ENCODE measurements around the gene SLC15A3. TPM values are rescaled to one million over a fixed set of nuclear protein-coding genes. Genes with fewer than 3 reads are reported as not detected.

SLC15A3 gene
- total RNA-seq, 1 donor from 2014 or later, result 11.6 TPM

DNA sequence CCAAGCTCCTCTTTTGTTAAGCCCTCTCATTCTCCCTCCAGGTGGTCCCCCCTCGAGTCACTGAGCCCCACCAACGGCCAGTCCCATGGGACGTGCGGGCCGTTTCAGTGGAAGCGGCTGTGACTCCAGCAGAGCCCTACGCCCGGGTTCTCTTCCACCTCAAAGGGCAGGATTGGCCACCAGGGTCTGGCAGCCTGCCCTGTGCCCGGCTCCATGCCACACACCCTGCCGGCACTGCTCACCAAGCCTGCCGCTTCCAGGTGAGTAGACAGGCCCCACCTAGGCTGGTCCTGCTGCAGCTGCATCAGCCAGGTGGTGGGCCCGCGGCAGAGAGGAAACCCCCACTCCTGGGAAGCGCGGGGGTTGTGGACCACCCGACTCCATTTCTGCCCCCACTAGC, 24.4 kb downstream of the SLC15A3 start:
- H3K27ac Mint-ChIP-seq (ENCODE audit: unreplicated experiment), result no peak overlapping the region
- TF ChIP-seq, protein P1, sequence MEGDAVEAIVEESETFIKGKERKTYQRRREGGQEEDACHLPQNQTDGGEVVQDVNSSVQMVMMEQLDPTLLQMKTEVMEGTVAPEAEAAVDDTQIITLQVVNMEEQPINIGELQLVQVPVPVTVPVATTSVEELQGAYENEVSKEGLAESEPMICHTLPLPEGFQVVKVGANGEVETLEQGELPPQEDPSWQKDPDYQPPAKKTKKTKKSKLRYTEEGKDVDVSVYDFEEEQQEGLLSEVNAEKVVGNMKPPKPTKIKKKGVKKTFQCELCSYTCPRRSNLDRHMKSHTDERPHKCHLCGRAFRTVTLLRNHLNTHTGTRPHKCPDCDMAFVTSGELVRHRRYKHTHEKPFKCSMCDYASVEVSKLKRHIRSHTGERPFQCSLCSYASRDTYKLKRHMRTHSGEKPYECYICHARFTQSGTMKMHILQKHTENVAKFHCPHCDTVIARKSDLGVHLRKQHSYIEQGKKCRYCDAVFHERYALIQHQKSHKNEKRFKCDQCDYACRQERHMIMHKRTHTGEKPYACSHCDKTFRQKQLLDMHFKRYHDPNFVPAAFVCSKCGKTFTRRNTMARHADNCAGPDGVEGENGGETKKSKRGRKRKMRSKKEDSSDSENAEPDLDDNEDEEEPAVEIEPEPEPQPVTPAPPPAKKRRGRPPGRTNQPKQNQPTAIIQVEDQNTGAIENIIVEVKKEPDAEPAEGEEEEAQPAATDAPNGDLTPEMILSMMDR (IDR thresholded peaks at IDR 0.05), result no peak
- no peaks in the 10 kb centered on the region for H3K9me3 Mint-ChIP-seq (ENCODE audit: unreplicated experiment)
- no peak overlapping the region for H3K4me3 Mint-ChIP-seq (ENCODE audit: unreplicated experiment)
- peaks cover 17% of the 10 kb centered on the region for H3K4me1 Mint-ChIP-seq (ENCODE audit: unreplicated experiment)
- H3K36me3 Mint-ChIP-seq (ENCODE audit: unreplicated experiment), result peaks cover 13% of the 10 kb centered on the region
- DNase-seq (ENCODE audit: extremely low spot score, unreplicated experiment), result no peak
- H3K27me3 Mint-ChIP-seq (ENCODE audit: unreplicated experiment), result no peaks in the 10 kb centered on the region

DNA sequence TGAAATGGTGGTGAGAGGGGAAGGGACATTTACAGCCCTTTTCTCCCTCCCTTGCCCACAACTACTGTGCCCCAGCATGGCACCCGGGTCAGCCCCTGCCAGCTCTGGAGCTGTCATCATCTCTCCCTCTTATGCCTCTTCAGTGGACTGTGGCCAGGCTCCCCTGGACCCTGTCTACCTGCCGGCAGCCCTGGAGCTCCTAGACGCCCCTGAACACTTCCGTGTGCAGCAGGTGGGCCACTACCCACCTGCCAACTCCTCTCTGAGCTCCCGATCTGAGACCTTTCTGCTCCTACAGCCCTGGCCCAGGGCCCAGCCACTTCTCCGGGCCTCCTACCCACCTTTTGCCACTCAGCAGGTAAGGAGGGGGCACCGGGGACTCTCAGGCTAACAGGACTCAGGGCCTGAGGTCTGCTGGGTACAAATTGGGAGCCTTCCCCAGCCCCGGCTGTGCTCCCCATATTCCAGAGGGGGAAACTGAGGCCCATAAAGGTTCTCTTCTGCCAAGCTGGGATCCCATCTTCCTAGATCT, 24.8 kb downstream of the SLC15A3 start:
- no peak overlapping the region for H3K4me3 Mint-ChIP-seq (ENCODE audit: unreplicated experiment)
- peaks cover 16% of the 10 kb centered on the region for H3K4me1 Mint-ChIP-seq (ENCODE audit: unreplicated experiment)
- H3K36me3 Mint-ChIP-seq (ENCODE audit: unreplicated experiment), result peaks cover 14% of the 10 kb centered on the region
- TF ChIP-seq, protein P1 (IDR thresholded peaks at IDR 0.05), result no peak
- DNase-seq (ENCODE audit: extremely low spot score, unreplicated experiment), result no peak
- H3K9me3 Mint-ChIP-seq (ENCODE audit: unreplicated experiment), result no peaks in the 10 kb centered on the region
- H3K27me3 Mint-ChIP-seq (ENCODE audit: unreplicated experiment), result no peaks in the 10 kb centered on the region
- no peak overlapping the region for H3K27ac Mint-ChIP-seq (ENCODE audit: unreplicated experiment)

DNA sequence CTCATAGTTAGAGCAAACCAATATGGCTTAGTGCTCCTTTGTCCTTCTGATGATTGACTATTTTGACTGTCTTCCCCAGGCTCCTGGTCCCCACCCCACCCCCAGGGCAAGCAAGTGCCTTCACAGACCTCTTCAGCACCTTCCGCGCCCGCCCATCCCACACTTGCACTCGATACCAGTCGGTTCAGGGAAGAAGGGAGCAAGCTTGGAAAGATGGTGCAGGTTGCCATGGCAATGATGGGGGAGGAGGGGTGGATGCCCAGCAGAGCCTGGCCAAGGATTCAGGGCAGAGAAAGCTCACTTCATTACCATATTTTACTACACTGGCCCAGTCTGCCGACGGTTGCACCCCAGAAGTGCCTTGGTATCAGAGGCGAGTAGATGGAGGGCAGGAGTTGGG, 25.5 kb downstream of the SLC15A3 start:
- Mint-ChIP-seq H3K9me3 (ENCODE audit: unreplicated experiment) (no peaks in the 10 kb centered on the region), H3K27me3 (ENCODE audit: unreplicated experiment) (no peaks in the 10 kb centered on the region), H3K36me3 (ENCODE audit: unreplicated experiment) (peaks cover 15% of the 10 kb centered on the region), H3K4me3 (ENCODE audit: unreplicated experiment) (no peak overlapping the region), H3K4me1 (ENCODE audit: unreplicated experiment) (peaks cover 16% of the 10 kb centered on the region), H3K27ac (ENCODE audit: unreplicated experiment) (no peak overlapping the region)
- TF ChIP-seq, protein P1 (IDR thresholded peaks at IDR 0.05), result no peak
- DNase-seq (ENCODE audit: extremely low spot score, unreplicated experiment), result no peak

DNA sequence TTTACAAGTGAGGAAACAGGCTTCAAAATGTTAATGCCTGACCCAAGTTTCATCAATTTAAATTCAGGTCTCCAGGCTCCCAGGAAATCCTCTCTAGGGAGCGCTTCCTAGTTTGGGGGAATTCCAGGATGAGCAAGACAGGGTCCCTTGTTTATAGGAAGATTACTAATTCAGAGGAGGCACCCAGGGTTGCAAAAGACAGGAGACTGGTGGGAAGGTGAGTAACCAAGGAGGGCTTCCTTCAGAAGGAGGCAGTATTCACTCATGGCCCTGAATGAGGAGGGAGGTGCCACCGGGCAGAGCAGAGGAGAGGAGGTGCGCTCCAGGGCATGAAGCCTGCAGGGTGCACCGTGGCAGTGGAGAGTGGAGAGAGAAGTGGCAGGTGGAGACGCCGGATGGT, 26.1 kb downstream of the SLC15A3 start:
- TF ChIP-seq, protein P1 (IDR thresholded peaks at IDR 0.05), result no peak
- no peak for DNase-seq (ENCODE audit: extremely low spot score, unreplicated experiment)
- H3K9me3 Mint-ChIP-seq (ENCODE audit: unreplicated experiment), result no peaks in the 10 kb centered on the region
- H3K4me1 Mint-ChIP-seq (ENCODE audit: unreplicated experiment), result peaks cover 16% of the 10 kb centered on the region
- peak overlapping the region; percentile 78 for H3K4me3 Mint-ChIP-seq (ENCODE audit: unreplicated experiment)
- H3K36me3 Mint-ChIP-seq (ENCODE audit: unreplicated experiment), result peaks cover 18% of the 10 kb centered on the region
- no peaks in the 10 kb centered on the region for H3K27me3 Mint-ChIP-seq (ENCODE audit: unreplicated experiment)
- no peak overlapping the region for H3K27ac Mint-ChIP-seq (ENCODE audit: unreplicated experiment)

DNA sequence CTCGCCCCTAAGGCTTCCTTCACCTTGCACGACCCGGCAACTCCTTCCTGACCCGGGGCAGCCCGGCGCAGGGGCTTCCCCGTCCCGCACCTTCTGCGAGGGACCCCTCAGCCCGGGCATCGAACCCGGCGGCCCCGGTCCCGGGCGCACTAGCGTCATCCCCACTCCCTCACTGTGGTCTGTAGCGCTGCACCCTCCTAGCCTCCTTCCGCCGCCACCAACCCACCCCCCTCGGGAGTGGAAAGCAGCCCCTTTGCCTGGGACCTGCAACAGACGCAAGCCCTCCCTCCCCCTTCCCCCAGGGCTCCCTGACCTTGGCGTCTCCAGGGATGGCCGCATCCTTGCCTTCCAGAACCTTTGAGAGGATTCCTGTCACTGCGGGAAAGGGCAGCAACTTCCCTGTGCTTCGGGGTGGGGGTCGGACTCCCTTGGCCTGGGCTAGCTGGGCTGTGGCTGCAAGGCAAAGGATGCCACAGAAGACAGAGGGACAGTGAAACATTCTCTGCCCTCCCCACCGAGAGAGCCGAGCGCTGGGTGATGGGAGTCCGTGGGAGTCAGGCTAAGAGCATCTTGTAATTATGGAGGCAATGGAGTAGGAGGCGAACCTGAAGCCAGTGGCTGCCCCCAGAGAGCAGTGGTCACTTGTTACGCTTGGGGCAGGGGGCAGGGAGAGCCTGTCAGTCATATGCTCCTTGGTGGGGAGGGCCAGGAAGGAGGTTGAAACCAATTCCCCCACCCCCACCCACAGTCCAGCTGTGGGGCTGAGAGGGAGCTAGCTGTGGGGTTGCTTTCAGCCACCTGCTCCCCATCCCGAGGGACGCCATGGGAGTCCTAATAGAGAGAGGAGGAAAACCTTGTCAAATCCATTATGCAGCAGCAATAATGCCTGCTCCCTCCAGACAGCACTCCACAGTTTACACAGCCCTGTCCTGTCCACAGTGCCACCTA, 26.8 kb downstream of the SLC15A3 start:
- TF ChIP-seq, protein P1 (IDR thresholded peaks at IDR 0.05), result no peak
- Mint-ChIP-seq H3K27ac (ENCODE audit: unreplicated experiment) (no peak overlapping the region), H3K9me3 (ENCODE audit: unreplicated experiment) (no peaks in the 10 kb centered on the region), H3K4me1 (ENCODE audit: unreplicated experiment) (peaks cover 16% of the 10 kb centered on the region), H3K4me3 (ENCODE audit: unreplicated experiment) (peak overlapping the region; percentile 78), H3K36me3 (ENCODE audit: unreplicated experiment) (peaks cover 18% of the 10 kb centered on the region), H3K27me3 (ENCODE audit: unreplicated experiment) (no peaks in the 10 kb centered on the region)
- no peak for DNase-seq (ENCODE audit: extremely low spot score, unreplicated experiment)
